HepG2 (cell line): ENCODE results near the gene ZBTB46. TPM values are rescaled to one million over a fixed set of nuclear protein-coding genes. Genes with fewer than 3 reads are reported as not detected.

Experiments used
- ETV5 ChIP-seq: IDR thresholded peaks from 2 replicates; pipeline ENCODE4 v1.6.1; 2018; ENCODE audit warnings: missing biosample characterization, missing genetic modification reagents, inconsistent platforms, borderline replicate concordance
- FOSL1 ChIP-seq: sonication (generic); formaldehyde crosslinking; IDR thresholded peaks from 2 replicates; pipeline ENCODE4 v1.9.0; 2021; ENCODE audit warnings: missing genetic modification reagents, borderline replicate concordance
- FOXA1 ChIP-seq, 2 experiments: fragments of 450-650 bp in 1 of 2; sonication (generic) in 1 of 2; formaldehyde crosslinking in 1 of 2; IDR thresholded peaks; 2 replicates each; pipeline versions ENCODE4 v1.4.0 to v1.6.1; 2016 to 2020; ENCODE audit warnings: missing genetic modification reagents in 1 of 2
- HES4 ChIP-seq: sonication (generic); formaldehyde crosslinking; IDR thresholded peaks from 2 replicates; pipeline ENCODE4 v1.9.0; 2021; ENCODE audit warnings: mild to moderate bottlenecking, missing genetic modification reagents, borderline replicate concordance
- HHEX ChIP-seq: IDR thresholded peaks from 2 replicates; pipeline ENCODE4 v1.6.1; 2016; ENCODE audit warnings: control low read depth
- NCOA2 ChIP-seq: sonication (generic); formaldehyde crosslinking; IDR thresholded peaks from 2 replicates; pipeline ENCODE4 v1.8.0; 2022; ENCODE audit warnings: inconsistent platforms
- POLR2A ChIP-seq, 2 experiments: IDR thresholded peaks; 2 replicates each; pipeline ENCODE4 v1.6.1; 2011; ENCODE audit warnings: low read depth in 2 of 2, low read length in 2 of 2, mild to moderate bottlenecking in 1 of 2, moderate library complexity in 1 of 2; ENCODE audit not compliant: insufficient read depth in 1 of 2
- TBL1XR1 ChIP-seq: fragments of 150-350 bp; IDR thresholded peaks from 2 replicates; pipeline ENCODE4 v1.6.1; 2014; ENCODE audit warnings: borderline replicate concordance, low read length; ENCODE audit not compliant: partially characterized antibody
- ZFY ChIP-seq: sonication (generic); formaldehyde crosslinking; IDR thresholded peaks from 2 replicates; pipeline ENCODE4 v1.4.0; 2020; ENCODE audit warnings: missing genetic modification reagents
- ZNF10 ChIP-seq: sonication (generic); formaldehyde crosslinking; IDR thresholded peaks from 2 replicates; pipeline ENCODE4 v1.4.0; 2020; ENCODE audit warnings: mild to moderate bottlenecking, low read depth, missing genetic modification reagents, borderline replicate concordance
- ZNF567 ChIP-seq: sonication (generic); formaldehyde crosslinking; IDR thresholded peaks from 2 replicates; pipeline ENCODE4 v1.8.1; 2023; ENCODE audit warnings: mild to moderate bottlenecking, missing genetic modification reagents, borderline replicate concordance
- ZNF7 ChIP-seq: IDR thresholded peaks from 2 replicates; pipeline ENCODE4 v1.6.1; 2016; ENCODE audit warnings: missing biosample characterization, missing genetic modification reagents
- ZNF816 ChIP-seq: sonication (generic); formaldehyde crosslinking; IDR thresholded peaks from 2 replicates; pipeline ENCODE4 v1.8.0; 2022; ENCODE audit warnings: missing genetic modification reagents, mild to moderate bottlenecking, borderline replicate concordance
- ZNF879 ChIP-seq: sonication (generic); formaldehyde crosslinking; IDR thresholded peaks from 2 replicates; pipeline ENCODE4 v1.8.1; 2023; ENCODE audit warnings: missing genetic modification reagents
- polyA plus RNA-seq, 8 experiments: library from polyadenylated mRNA; depleted of rRNA in 3 of 8; stranded (reverse) in 7 of 8; unstranded in 1 of 8; fragments of >200 nt; fragmentation: Illumina TruSeq in 4 of 8; extraction: Trizol in 4 of 8; gene quantifications; 2 replicates each; pipeline versions ENCODE4 v1.2.1 to v1.2.3, GENCODE V29; 2011 to 2016; ENCODE audit warnings: low read depth in 4 of 8, missing spikeins in 1 of 8, mixed read lengths in 1 of 8; ENCODE audit not compliant: insufficient read depth in 1 of 8
- total RNA-seq, 5 experiments: library from RNA; depleted of rRNA; stranded (reverse); fragments of >200 nt; fragmentation: Illumina TruSeq; extraction: Trizol; gene quantifications; 2 replicates each; pipeline ENCODE4 v1.2.3, GENCODE V29; 2016; ENCODE audit warnings: low read depth in 1 of 5
- TF ChIP-seq, protein P1 (sequence below): sonication (generic); formaldehyde crosslinking; conservative IDR thresholded peaks from 2 replicates; pipeline ENCODE4 v1.8.0; 2022; ENCODE audit warnings: mild to moderate bottlenecking, moderate library complexity, missing genetic modification reagents
- TF ChIP-seq, protein P2 (sequence below): sonication (generic); formaldehyde crosslinking; IDR thresholded peaks from 2 replicates; pipeline ENCODE4 v1.5.0; 2020; ENCODE audit warnings: missing genetic modification reagents, mild to moderate bottlenecking, borderline replicate concordance
- TF ChIP-seq, protein P3 (sequence below): sonication (generic); formaldehyde crosslinking; IDR thresholded peaks from 2 replicates; pipeline ENCODE4 v1.4.0; 2020; ENCODE audit warnings: missing genetic modification reagents
- TF ChIP-seq, protein P4 (sequence below): sonication (generic); formaldehyde crosslinking; IDR thresholded peaks from 2 replicates; pipeline ENCODE4 v1.4.0; 2020; ENCODE audit warnings: missing genetic modification reagents
- TF ChIP-seq, protein P5 (sequence below): sonication (generic); formaldehyde crosslinking; IDR thresholded peaks from 2 replicates; pipeline ENCODE4 v1.4.0; 2020; ENCODE audit warnings: mild to moderate bottlenecking, missing genetic modification reagents
- TF ChIP-seq, protein P6 (sequence below), 2 experiments: sonication (generic) in 1 of 2; formaldehyde crosslinking in 1 of 2; IDR thresholded peaks; 2 replicates each; pipeline versions ENCODE4 v1.4.0 to v1.6.1; 2018 to 2020; ENCODE audit warnings: missing genetic modification reagents in 2 of 2, borderline replicate concordance in 1 of 2, low read depth in 1 of 2, mild to moderate bottlenecking in 1 of 2, missing biosample characterization in 1 of 2

Gene ZBTB46
- total and polyA plus RNA-seq, 2 of the 13 experiments (the other 11 are each of a cell fraction or from before 2014, with no cell fraction given), result 1.6 to 13.5 TPM

DNA sequence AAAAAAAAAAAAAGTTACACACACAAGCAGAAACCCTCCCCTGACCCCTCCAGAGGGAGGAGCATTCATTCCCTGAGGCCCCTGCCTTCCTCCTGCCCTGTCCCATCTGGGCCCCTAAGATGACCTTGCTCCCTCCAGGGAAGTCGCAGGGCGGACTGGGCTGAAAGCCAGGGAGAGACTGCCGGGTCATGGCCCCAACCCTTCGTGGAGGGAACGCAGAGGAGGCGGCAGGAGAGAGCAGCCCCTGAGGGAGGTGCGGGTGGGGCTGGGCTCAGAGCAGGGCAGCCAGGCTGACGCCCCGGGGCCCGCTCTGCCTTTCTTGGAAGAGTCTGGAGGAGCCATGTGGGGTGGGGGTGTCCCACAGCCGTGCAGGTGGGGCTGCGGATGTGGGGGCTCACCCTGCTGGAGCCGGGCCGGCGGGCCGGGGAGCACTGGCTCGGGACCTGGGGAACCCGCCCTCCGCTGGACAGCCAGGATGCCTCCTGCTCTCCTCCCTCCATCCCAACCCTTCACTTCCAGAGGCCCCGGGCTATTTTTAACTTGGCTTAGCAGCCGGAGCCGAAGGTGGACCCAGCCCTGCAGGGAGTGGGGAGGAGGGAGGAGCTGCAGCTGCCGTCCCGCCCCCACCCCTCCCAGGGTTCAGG lies 15.2 kb upstream of the ZBTB46 start (continued):
- TF ChIP-seq, protein P1, sequence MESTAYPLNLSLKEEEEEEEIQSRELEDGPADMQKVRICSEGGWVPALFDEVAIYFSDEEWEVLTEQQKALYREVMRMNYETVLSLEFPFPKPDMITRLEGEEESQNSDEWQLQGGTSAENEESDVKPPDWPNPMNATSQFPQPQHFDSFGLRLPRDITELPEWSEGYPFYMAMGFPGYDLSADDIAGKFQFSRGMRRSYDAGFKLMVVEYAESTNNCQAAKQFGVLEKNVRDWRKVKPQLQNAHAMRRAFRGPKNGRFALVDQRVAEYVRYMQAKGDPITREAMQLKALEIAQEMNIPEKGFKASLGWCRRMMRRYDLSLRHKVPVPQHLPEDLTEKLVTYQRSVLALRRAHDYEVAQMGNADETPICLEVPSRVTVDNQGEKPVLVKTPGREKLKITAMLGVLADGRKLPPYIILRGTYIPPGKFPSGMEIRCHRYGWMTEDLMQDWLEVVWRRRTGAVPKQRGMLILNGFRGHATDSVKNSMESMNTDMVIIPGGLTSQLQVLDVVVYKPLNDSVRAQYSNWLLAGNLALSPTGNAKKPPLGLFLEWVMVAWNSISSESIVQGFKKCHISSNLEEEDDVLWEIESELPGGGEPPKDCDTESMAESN (CRISPR knock-in tag), result no peak; the same call in 1 of the 2 replicates
- TF ChIP-seq ZNF567 (CRISPR knock-in tag) (0 out of 2 replicates have a peak, but pooled peaks have one; percentile 43), FOSL1 (no peak), POLR2A (IDR thresholded peaks at IDR 0.05; ENCODE audit: insufficient read depth in 1 of 2, low read depth in 2 of 2, low read length in 2 of 2) (no peak), FOXA1 (IDR thresholded peaks at IDR 0.05) (no peak), FOXA1 (CRISPR knock-in tag; IDR thresholded peaks at IDR 0.05) (no peak), HHEX (CRISPR knock-in tag) (no peak), TBL1XR1 (no peak), NCOA2 (CRISPR knock-in tag) (peak; percentile 34; the same call in 1 of the 2 replicates), ETV5 (CRISPR knock-in tag) (peak; percentile 43; the same call in 1 of the 2 replicates), ZNF10 (CRISPR knock-in tag) (no peak), ZNF816 (CRISPR knock-in tag) (no peak), ZNF7 (CRISPR knock-in tag) (no peak), ZFY (0 out of 2 replicates have a peak, but pooled peaks have one; percentile 0), HES4 (CRISPR knock-in tag) (no peak), ZNF879 (CRISPR knock-in tag) (no peak)
- TF ChIP-seq, protein P2, sequence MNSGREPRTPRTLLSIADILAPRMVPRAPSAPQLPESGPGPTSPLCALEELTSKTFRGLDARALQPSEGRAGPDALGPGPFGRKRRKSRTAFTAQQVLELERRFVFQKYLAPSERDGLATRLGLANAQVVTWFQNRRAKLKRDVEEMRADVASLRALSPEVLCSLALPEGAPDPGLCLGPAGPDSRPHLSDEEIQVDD (CRISPR knock-in tag), result no peak
- TF ChIP-seq, protein P3, sequence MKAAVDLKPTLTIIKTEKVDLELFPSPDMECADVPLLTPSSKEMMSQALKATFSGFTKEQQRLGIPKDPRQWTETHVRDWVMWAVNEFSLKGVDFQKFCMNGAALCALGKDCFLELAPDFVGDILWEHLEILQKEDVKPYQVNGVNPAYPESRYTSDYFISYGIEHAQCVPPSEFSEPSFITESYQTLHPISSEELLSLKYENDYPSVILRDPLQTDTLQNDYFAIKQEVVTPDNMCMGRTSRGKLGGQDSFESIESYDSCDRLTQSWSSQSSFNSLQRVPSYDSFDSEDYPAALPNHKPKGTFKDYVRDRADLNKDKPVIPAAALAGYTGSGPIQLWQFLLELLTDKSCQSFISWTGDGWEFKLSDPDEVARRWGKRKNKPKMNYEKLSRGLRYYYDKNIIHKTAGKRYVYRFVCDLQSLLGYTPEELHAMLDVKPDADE, result no peak
- TF ChIP-seq, protein P4, sequence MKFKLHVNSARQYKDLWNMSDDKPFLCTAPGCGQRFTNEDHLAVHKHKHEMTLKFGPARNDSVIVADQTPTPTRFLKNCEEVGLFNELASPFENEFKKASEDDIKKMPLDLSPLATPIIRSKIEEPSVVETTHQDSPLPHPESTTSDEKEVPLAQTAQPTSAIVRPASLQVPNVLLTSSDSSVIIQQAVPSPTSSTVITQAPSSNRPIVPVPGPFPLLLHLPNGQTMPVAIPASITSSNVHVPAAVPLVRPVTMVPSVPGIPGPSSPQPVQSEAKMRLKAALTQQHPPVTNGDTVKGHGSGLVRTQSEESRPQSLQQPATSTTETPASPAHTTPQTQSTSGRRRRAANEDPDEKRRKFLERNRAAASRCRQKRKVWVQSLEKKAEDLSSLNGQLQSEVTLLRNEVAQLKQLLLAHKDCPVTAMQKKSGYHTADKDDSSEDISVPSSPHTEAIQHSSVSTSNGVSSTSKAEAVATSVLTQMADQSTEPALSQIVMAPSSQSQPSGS (CRISPR knock-in tag), result no peak
- TF ChIP-seq, protein P5, sequence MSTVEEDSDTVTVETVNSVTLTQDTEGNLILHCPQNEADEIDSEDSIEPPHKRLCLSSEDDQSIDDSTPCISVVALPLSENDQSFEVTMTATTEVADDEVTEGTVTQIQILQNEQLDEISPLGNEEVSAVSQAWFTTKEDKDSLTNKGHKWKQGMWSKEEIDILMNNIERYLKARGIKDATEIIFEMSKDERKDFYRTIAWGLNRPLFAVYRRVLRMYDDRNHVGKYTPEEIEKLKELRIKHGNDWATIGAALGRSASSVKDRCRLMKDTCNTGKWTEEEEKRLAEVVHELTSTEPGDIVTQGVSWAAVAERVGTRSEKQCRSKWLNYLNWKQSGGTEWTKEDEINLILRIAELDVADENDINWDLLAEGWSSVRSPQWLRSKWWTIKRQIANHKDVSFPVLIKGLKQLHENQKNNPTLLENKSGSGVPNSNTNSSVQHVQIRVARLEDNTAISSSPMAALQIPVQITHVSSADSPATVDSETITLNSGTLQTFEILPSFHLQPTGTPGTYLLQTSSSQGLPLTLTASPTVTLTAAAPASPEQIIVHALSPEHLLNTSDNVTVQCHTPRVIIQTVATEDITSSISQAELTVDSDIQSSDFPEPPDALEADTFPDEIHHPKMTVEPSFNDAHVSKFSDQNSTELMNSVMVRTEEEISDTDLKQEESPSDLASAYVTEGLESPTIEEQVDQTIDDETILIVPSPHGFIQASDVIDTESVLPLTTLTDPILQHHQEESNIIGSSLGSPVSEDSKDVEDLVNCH (CRISPR knock-in tag), result no peak
- TF ChIP-seq, protein P6, sequence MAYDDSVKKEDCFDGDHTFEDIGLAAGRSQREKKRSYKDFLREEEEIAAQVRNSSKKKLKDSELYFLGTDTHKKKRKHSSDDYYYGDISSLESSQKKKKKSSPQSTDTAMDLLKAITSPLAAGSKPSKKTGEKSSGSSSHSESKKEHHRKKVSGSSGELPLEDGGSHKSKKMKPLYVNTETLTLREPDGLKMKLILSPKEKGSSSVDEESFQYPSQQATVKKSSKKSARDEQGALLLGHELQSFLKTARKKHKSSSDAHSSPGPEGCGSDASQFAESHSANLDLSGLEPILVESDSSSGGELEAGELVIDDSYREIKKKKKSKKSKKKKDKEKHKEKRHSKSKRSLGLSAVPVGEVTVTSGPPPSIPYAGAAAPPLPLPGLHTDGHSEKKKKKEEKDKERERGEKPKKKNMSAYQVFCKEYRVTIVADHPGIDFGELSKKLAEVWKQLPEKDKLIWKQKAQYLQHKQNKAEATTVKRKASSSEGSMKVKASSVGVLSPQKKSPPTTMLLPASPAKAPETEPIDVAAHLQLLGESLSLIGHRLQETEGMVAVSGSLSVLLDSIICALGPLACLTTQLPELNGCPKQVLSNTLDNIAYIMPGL (CRISPR knock-in tag; IDR thresholded peaks at IDR 0.05; ENCODE audit: borderline replicate concordance in 1 of 2, low read depth in 1 of 2), result peak in 1 of 2 experiments; percentile 45; a peak in 2 of 4 replicates
